ENCODE results near the gene TICAM1. TPM values are rescaled to one million over a fixed set of nuclear protein-coding genes. Genes with fewer than 3 reads are reported as not detected.

Gene TICAM1
- total RNA-seq, 1 donor from 2014 or later: 1.2 TPM

DNA sequence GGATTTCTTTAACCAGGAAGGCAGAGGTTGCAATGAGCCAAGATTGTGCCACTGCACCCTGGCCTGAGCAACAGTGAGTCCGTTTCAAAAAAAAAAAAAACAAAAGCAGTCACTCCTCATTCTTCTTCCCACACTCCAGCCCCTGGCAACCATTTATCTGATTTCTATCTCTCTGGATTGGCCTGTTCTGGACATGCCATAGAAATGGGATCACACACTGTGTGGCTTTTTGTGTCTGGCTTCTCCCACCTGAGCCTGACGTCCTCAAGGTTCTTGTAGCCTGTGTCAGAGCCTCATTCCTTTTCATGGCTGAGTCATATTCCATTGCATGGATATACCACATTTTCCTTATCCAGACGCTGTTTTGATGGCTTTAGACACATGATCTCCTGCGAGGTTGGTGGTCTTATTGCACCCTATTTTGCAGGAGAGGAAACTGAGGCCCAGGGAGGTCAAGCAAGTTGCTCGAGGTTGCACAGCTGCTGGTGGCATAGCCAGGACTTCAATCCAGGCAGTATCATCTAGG is 55.8 kb downstream of the TICAM1 start:
- DNase-seq (ENCODE audit: low spot score in 2 of 2): no peak
- FAIRE-seq: no peak

DNA sequence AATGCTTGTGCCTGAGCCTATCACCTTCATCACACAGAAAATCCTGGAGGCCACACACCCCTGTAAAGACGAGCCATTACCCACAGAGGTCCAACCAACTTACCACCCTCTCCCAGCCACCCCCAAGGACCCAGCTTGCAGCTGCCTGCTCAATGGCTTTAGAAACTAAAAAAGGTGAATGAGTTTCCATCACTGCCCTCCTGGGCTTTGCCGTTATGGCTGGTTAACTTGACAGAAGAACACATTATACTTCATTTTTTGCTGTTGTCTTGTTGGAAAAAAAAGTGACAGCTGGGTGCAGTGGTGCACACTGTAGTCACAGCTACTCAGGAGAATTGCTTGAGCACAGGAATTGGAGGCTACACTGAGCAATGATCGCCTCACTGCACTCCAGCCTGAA is 57.4 kb downstream of the TICAM1 start:
- FAIRE-seq: no peak

DNA sequence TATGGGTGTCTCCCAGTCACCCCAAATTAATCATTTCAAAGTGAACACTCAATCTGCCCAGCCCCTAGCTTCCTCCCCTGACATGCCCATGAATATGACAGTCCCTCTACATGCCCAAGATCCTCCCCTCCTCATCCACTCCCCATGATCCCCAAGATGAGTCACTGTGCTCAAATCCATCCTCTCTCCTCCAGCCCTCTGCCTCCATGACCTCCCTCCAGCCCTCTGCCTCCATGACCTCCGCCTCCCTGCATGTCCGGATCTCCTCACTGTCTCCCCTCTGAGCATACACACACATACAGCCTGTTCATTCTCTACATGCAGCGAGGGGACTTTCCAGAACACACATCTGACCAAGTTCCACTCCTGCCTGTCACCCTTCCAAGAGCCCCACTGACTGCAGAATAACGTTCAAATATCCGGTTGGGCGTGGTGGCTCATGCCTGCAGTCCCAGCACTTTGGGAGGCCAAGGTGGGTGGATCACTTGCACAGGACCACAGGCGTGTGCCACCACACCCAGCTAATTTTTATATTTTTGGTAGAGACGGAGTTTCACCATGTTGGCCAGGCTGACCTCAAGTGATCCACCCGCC is 58.4 kb downstream of the TICAM1 start:
- FAIRE-seq (no peak), DNase-seq (ENCODE audit: low spot score in 2 of 2) (no peak)

More for the DNA sequence above, 57.4 kb downstream of the TICAM1 start:
- DNase-seq (ENCODE audit: low spot score in 2 of 2): no peak

DNA sequence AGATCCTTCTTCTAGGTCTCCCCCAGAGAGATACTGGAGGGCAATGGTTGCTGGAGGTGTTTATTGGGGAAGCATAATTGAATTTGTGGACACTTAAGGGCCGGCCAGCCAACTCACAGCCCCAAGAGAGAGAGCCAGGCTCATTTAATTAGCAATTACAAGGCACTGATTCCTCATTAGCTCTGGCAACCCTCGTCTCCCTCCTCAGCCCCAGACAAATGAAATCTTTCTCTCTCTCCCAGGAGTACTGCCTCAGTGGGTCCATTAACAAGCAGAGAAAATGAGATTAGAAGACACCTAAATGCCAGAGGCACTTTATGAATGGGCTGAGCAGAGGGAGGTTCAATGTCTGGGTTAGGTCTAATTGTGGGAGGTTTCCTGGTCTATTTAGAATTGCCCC is 58.9 kb downstream of the TICAM1 start:
- DNase-seq (ENCODE audit: low spot score in 2 of 2): no peak
- FAIRE-seq: no peak

DNA sequence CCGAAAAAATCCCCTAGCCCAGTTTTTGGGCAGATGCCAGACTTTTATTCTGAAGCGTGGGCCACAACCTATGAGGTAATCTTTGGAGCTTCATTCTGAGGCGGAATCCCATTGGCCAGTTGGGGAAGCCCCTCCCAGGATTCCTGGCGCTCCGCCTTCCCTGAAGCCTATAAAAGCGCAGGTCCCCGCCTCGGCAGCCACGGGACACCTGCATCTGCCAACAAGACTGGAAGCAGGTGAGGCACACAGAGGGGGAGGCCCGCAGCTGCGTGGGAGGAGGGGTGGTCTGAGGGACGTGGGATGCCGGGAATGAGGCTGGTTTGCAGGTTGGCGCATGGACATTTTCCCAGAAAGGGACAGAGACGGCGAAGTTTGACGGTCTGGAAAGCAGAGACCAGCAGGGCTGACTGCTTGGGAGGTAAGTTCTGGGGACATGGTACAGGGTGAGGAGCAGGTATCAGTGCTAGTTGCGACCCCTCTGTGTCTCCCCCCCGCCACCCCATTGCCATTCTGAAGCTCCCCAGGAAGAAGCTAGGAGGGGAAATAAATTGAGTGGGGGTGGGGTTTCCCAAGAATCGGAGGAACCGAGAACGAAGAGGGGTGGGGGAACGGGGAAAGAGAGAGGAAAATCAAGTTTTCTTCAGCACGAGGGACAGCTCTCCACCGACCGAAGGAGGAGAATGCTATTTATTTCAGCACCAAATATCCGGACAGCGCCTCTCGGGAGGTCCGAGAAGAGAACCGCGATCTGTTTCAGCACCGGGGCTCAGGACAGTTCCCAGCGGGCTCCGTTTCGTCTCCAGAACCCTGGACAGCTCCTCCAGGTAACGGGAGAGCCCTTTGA is 62.4 kb downstream of the TICAM1 start:
- DNase-seq (ENCODE audit: low spot score in 2 of 2) (peak; percentile 64 to 77), FAIRE-seq (no peak)

Small RNA genes lying within 50 kb of the gene (small RNA-seq; reads per million reads assigned to genes)
- 1.1 reads per million, percentile 69 among the genes with 10 or more reads in this experiment for gene MIR7-3

Other genes with a start within 250 kb of the TICAM1 start
- 4.5 TPM for gene TNFAIP8L1, start 192.2 kb downstream of the TICAM1 start, total RNA-seq
- gene MYDGF, start 161.4 kb downstream of the TICAM1 start, total RNA-seq: 33.4 TPM
- gene DPP9, start 107.9 kb downstream of the TICAM1 start, total RNA-seq: 7.7 TPM
- gene FEM1A, start 40.0 kb downstream of the TICAM1 start, total RNA-seq: 22.8 TPM
- gene PLIN3, start 36.0 kb upstream of the TICAM1 start, total RNA-seq: 6.9 TPM
- gene ARRDC5, start 71.2 kb upstream of the TICAM1 start, total RNA-seq: not detected
- 6.9 TPM for gene UHRF1, start 77.8 kb upstream of the TICAM1 start, total RNA-seq
- gene KDM4B, start 137.4 kb upstream of the TICAM1 start, total RNA-seq: 24.5 TPM

All from frontal cortex (tissue), 4 donors.